Activated naive CD4-positive, alpha-beta T cell treated with anti-CD3 and anti-CD28 coated beads, Interleukin-2, amount 50 U/mL, for 72 hours (primary cell): ENCODE measurements around the gene PPT2. TPM values are rescaled to one million over a fixed set of nuclear protein-coding genes. Genes with fewer than 3 reads are reported as not detected.

Experiments used
- ATAC-seq, 2 donors: fragments of 150-1000 bp; cut with Tn5 transposase; 2 replicates each; pipeline ENCODE4 v1.10.0; 2021; ENCODE audit warnings: mild to moderate bottlenecking in 2 of 2, moderate library complexity in 2 of 2
- DNase-seq, 2 donors: peaks; one replicate each; pipeline ENCODE4 v3.0.0; 2021 to 2022; ENCODE audit warnings: low spot score in 2 of 2
- H3K27ac Mint-ChIP-seq, 2 donors: one replicate each; pipeline ENCODE4 v1.8.0; 2022; ENCODE audit warnings: mild to moderate bottlenecking in 2 of 2, mixed read lengths in 2 of 2
- H3K36me3 Mint-ChIP-seq, 2 donors: one replicate each; pipeline ENCODE4 v1.8.0; 2022; ENCODE audit warnings: mixed read lengths in 2 of 2
- H3K9me3 Mint-ChIP-seq, 2 donors: one replicate each; pipeline ENCODE4 v1.8.0; 2022; ENCODE audit warnings: mixed read lengths in 2 of 2
- total RNA-seq, 2 donors: library from RNA; stranded (reverse); gene quantifications; one replicate each; pipeline ENCODE4 v1.2.3, GENCODE V29; 2022

Gene PPT2
- total RNA-seq, 2 donors from 2014 or later = 13.6 to 18.7 TPM

DNA sequence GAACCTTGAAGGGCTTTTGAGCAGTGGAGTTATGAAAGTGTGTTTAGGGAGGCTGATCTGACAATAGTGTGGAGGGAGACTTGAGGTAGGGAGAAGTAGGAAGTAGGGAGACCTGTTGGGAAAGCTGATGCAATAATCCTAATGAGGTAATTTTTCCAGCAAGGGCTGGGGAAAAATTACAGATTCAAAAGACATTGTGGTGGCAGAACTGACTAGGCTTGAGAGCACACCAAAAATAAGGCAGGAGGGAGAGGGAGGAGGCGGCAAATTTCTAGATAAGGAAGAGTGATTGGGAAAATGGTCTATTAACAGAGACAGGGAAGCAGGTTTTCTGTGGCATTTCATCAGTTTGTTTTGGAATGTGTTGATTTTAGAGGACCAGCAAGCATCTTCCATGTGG is 7.7 kb upstream of the PPT2 start:
- ATAC-seq = no peak
- Mint-ChIP-seq H3K36me3 (peaks cover 0 to 12% of the 10 kb centered on the region in 2 donors), H3K9me3 (peaks cover 0 to 4% of the 10 kb centered on the region in 2 donors), H3K27ac (peak overlapping the region in 1 of 2 donors; percentile 1)
- DNase-seq = no peak

DNA sequence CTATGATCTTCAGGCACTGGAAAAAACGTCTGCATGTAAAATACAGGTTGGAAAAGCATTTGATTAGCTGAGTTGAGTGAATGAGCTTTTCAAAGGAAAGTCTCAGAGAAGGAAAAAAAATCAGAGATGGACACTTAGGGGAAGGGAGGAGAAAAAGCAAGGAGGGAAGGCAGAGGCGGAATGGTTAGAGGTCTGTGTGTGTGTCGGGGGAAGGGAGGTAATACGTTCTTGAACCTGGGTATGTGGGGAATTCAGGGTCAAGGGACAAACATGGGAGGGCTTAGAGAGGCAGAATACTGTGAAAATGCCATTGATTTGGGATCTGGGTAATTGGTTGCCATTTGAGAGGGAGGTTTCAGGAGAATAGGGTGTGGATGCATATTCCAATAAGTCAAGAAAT is 7.3 kb upstream of the PPT2 start:
- peaks cover 0 to 12% of the 10 kb centered on the region in 2 donors for H3K36me3 Mint-ChIP-seq
- no peak for ATAC-seq
- DNase-seq = no peak
- peak overlapping the region in 1 of 2 donors; percentile 1 for H3K27ac Mint-ChIP-seq
- peaks cover 0 to 4% of the 10 kb centered on the region in 2 donors for H3K9me3 Mint-ChIP-seq

DNA sequence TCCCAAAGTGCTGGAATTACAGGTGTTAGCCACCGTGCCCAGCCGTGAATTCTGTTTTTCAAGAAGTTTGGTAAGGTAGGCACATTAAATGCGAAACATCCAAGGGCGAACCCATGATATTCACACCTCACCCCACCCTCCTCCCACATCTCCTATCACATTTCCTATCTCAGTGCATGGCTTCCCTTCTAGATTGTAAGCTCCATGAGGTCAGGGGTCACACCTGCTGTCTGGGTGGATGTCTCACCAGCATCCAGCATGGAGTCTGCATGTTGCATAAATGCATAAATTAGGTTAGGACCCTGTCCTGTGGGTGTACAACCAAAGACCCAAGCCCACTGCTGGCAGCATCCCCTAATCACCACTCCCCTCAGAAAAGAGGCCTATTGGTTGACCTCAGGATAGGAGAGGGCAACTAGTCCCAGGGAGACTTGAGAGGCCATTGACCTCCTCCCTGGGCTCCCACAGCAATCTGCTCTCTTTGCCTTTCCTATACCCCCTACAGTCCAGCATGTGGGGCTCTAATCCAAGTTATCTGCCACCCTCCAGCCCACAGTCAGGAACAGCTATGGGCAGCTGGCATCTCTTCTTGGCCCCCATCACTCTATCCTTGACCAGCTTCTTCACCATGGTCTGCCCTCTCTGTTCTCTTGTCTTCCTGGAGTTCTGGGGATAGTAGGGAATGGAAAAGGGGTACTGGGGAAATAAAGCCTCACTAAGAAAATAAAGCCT is 6.4 kb upstream of the PPT2 start:
- no peak for ATAC-seq
- peak overlapping the region in 1 of 2 donors; percentile 17 for H3K27ac Mint-ChIP-seq
- no peak for DNase-seq
- H3K36me3 Mint-ChIP-seq = peaks cover 0 to 12% of the 10 kb centered on the region in 2 donors
- peaks cover 0 to 4% of the 10 kb centered on the region in 2 donors for H3K9me3 Mint-ChIP-seq

DNA sequence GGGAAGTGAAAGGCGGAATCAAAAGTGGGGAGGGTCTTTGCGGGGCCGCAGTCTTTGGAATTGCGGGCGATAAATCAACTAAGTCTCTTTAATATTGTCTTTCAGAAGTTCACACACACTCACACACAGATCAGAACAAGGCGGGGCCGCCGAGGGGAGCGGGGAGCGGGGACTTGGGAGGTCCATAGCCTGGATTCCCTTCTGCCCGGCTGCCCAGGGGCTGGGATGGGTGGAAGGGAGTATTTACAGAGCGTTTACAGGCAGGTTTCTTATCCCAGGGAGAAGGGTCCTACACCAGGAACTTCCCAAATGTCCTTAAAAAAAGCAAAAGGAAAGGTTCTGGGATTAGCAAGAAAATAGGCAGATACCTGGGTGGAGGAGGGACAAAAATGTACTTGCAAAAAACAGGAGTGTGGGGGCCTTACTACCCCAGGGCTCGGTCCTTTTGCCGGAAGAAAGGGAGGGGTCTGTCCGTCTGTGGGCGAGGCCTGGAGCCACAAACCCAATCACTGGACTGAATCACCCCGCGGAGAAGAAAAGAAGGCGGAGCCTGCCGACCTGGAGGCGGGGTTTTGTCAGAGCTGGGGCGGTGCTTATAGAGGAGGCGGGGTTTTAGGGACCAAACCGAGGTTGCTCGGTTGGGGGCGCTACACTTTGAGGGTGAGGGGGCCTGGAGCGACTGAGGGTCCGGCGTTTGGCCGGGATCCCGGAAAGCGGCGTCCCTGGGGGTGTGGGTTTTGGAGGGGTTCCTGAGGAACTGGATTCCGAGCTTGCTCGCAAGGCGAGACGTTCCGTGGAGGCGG is 5.5 kb upstream of the PPT2 start:
- Mint-ChIP-seq H3K36me3 (peaks cover 0 to 12% of the 10 kb centered on the region in 2 donors), H3K9me3 (peaks cover 0 to 4% of the 10 kb centered on the region in 2 donors), H3K27ac (peak overlapping the region in 1 of 2 donors; percentile 29)
- ATAC-seq = peak; percentile 69 to 73
- peak; percentile 69 to 73 for DNase-seq

DNA sequence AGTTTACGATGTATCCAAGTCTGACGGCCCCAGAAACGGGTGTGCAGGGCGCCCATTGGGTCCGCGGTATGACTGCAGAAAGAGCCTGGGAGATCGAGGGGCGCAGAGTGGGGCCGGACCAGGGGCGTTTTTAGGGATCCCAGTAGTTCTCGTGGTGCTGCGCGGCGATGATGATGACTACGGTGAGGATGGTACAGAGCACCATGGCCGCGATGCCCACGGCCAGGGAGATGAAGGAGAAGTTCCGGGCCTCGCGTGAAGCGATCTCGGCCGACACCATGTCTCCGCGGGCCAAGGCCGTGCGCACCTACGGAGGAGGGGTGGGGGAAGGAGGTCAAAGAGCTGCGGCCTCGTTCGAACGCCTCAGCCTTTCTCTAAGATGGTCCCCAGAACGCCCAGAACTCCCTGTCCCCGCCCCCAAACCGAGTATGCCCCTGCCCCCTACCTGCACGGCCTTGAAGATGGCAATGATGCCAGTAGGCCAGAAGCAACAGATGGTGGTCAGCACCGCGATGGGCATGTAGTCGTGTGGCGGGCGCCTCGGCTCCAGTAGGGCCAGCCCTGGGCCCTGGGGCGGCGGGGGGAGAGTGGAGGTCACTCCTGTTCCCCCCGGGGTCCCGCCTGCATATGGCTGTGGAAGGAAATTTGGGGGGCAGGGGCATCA is 4.7 kb upstream of the PPT2 start:
- DNase-seq (no peak), ATAC-seq (peak in 1 of 2 donors; percentile 12)
- Mint-ChIP-seq H3K9me3 (peaks cover 0 to 4% of the 10 kb centered on the region in 2 donors), H3K36me3 (peaks cover 3 to 15% of the 10 kb centered on the region in 2 donors), H3K27ac (peak overlapping the region in 1 of 2 donors; percentile 29)

DNA sequence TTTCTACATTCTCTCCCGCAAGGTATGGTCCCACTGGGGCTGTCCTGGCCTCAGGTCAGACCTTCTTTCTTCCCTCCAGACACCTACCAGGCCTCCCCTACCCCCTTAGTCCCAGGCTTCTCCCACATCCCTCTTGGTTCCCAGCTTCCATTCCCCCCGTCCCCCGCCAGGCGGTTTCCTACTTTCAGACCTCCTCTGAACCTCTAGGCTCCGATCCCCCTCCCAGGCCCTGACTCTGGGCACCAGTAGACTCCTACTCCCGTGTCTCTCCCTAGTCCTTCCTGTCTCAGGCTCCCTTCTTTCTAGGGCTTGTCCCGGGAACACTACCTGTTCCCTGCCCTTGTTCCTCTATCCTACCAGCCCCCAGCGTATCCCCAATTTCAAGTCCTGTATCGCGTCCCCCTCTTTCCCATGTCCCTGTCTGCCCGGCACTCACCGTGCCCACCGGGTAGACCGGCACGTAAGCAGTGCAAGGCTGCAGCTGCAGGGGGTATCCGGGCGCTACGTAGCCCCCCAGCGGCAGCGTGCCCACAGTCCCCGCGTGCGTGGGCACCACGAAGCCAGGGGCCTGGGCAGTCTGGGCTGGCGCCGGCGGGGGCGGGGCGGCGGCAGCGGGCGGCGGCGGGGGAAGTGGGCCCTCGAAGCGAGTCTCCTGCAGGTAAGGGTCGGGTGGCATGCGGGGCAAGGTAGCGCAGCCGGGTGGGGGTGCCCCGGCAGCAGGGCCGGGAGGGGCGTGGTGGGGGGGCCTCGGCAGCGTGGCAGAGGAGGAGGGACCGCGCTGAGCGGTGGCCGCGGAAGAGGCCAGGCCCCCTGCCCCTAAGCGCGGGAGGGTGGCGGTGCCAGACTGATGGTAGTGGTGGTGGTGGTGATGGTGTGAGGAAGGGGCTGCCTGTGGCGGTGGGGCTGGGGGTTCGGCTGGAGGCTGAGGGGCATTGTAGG is 3.7 kb upstream of the PPT2 start:
- peaks cover 0 to 4% of the 10 kb centered on the region in 2 donors for H3K9me3 Mint-ChIP-seq
- H3K27ac Mint-ChIP-seq = no peak overlapping the region
- ATAC-seq = no peak
- peaks cover 7 to 18% of the 10 kb centered on the region in 2 donors for H3K36me3 Mint-ChIP-seq
- no peak for DNase-seq

DNA sequence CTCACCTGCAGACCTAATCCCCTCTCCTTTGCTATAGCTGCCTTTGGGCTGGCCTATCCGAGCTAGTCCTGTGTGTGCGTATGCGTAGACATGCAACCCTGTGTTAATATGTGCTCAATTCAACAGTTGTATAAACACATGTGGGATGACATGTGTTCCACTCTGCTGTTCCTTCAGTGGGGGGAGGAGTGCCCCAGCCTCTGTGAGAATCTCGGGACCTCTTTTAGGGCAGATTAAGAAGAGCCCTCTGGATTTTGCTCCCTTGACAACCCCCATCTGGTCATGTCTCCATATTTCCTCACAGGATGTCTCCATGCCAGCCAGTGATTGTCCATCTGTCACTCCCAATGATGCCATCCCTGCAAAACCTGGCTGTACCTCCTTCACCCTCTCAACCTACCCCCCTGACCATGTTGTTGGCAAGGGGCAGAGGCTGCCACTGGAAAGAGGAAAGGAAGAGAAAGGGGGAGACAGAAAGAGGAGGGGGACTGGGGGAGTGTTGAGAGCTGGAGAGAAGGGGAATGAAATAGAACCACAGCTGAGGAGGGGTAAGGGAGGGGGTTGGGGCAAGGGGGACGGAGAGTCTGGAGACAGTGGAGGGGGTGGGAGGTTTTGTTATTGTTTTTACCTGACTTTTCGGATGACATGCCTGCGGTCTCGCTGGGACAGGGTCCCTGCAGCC is 2.6 kb upstream of the PPT2 start:
- DNase-seq = no peak
- Mint-ChIP-seq H3K27ac (peak overlapping the region in 1 of 2 donors; percentile 14), H3K36me3 (peaks cover 7 to 18% of the 10 kb centered on the region in 2 donors), H3K9me3 (peaks cover 0 to 4% of the 10 kb centered on the region in 2 donors)
- ATAC-seq = no peak

DNA sequence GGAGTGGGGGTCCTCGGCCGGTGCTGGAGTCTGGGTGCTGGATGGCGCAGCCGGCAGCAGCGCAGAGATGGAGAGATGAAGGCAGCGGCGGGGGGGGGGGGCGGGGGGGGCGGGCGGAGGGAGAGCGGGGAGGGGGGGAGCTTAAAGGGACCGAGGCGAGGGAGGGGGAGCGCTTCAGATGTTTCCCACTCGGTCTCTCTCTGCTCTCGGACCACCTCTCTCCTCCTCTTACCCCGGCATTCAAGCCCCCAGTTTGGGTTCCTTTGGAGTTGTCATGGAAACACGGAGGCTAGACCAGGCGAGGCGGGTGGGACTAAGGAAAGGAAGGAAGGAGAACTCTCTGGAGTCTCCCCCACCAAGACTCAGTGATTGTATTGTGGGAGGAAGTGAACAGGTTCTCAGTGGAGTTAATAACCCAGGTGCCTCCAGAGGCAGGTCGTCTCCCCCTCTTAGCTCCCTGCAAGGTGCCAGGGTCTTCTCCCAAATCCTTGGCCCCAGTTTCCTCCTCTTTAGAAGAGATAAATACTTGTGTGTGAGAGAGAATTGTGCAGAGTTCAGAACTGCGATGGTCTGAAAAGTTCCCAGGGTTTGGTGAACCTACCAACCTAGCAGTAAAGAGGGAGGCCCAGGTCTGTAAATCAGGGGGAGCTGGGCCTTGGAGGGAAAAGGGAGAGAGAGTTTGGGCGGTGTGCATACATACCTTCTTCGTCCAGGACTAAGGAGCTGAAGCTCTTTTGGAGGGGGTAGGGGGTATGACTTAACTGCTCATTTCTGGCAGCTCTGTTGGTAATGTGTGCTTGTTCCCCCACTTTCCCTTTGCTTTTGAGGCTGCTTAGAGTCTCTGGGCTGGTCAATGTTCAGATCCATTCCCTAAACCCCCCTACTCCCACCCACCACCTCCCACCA is 1.8 kb upstream of the PPT2 start, which contains the start of gene PRRT1:
TSS of gene PRRT1 (minus strand) at position 77 of the 906 bp plus-strand sequence. CDS start 112 bp downstream, outside the sequence.
- no peak for DNase-seq
- Mint-ChIP-seq H3K36me3 (peaks cover 7 to 18% of the 10 kb centered on the region in 2 donors), H3K9me3 (peaks cover 0 to 4% of the 10 kb centered on the region in 2 donors), H3K27ac (peak within 1 kb of the TSS in 1 of 2 donors; percentile 14)
- no peak for ATAC-seq

DNA sequence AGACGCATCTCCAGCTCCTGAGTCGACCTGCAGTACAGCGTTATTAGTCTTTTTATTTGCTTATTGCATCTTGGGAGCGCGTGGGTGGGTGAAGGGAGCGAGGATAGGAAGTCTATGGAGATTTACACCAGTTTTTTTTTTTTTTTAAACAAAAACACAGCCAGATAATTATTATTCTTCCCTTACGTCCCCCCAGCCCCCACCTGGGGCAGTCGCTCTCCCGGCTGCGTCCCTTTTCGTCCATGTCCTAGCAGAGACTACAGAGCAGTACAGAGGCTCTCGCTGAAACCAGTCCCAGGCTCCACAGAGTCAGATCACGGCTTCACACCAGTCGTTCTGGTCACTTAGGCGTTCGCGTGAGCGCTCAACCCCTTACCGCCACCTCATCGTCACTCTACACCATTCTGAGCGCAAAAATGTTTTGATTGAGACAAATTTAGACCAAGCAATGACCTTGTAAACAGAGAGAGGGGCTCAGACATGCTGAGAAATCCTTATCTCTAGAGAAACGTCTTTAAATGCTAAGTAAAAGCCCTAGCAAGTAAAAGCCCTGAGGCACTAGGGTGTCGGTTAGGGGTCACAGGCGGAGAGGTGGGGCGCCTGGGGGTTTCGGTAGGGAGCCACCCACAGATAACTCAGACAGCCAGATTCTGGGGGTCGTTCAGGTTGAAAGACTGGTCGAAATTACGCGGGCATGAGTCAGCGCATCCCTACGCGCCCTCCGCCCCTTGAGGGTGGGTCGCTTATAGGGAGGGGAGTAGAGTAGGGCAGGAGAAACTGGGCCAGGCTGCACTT is 975 bp upstream of the PPT2 start:
- ATAC-seq (no peak), DNase-seq (no peak)
- Mint-ChIP-seq H3K36me3 (peaks cover 7 to 25% of the 10 kb centered on the region in 2 donors), H3K9me3 (peaks cover 0 to 3% of the 10 kb centered on the region in 2 donors), H3K27ac (peak overlapping the region; percentile 81 to 83)

DNA sequence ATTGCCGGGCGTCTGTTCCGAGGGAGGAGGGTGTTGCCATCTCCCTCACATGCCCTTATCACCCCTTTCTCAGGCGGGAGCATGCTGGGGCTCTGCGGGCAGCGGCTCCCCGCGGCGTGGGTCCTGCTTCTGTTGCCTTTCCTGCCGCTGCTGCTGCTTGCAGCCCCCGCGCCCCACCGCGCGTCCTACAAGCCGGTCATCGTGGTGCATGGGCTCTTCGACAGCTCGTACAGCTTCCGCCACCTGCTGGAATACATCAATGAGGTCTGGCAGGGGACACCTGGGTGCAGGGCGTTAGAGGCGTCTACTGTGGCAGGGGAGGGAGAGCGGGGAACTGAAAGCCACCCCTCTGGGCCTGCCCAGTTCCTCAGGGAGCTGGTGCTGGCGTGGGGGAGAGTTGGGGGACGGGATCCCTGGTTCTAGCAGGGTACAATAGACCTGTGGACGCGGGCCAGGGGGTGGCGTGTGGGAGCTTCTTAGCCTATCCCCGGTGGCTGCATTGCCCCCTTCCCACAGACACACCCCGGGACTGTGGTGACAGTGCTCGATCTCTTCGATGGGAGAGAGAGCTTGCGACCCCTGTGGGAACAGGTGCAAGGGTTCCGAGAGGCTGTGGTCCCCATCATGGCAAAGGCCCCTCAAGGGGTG is 697 bp downstream of the PPT2 start:
- H3K27ac Mint-ChIP-seq = peak overlapping the region; percentile 83 to 95
- DNase-seq (peak; percentile 64 to 76), ATAC-seq (peak; percentile 79 to 88)
- H3K9me3 Mint-ChIP-seq = no peaks in the 10 kb centered on the region
- H3K36me3 Mint-ChIP-seq = peaks cover 11 to 14% of the 10 kb centered on the region in 2 donors

DNA sequence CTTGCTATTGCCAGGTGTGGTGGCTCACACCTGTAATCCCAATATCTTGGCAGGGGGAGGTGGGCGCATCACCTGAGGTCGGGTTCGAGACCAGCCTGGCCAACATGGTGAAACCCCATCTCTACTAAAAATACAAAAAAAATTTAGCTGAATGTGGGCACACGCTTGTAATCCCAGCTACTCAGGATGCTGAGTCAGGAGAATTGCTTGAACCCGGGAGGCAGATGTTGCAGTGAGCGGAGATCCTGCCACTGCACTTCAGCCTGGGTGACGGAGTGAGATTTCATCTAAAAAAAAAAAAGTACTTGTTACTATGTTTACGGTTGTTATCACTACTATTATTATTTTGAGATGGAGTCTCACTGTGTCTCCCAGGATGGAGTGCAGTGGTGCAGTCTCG is 3.0 kb downstream of the PPT2 start:
- DNase-seq (no peak), ATAC-seq (no peak)
- Mint-ChIP-seq H3K36me3 (peaks cover 11 to 14% of the 10 kb centered on the region in 2 donors), H3K27ac (no peak overlapping the region), H3K9me3 (no peaks in the 10 kb centered on the region)

DNA sequence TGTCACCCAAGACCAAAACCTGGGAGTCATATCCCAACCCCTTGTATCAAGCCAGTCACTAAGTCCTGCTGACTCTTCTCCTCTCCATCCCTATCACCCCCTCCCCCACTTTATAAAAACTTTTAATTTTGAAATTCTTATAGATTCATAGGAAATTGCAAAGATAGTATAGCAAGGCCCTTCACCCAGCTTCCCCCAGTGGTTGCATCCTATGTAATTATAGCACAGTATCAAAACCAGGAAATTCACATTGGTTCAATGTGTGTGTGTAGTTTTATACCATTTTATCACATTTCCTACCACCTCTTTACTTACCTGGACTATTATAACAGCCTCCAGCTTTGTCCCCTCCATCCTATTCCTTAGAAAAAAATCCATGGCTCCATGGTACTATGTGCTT is 4.1 kb downstream of the PPT2 start:
- no peak for DNase-seq
- ATAC-seq = no peak
- Mint-ChIP-seq H3K9me3 (no peaks in the 10 kb centered on the region), H3K27ac (no peak overlapping the region), H3K36me3 (peaks cover 14 to 15% of the 10 kb centered on the region in 2 donors)

DNA sequence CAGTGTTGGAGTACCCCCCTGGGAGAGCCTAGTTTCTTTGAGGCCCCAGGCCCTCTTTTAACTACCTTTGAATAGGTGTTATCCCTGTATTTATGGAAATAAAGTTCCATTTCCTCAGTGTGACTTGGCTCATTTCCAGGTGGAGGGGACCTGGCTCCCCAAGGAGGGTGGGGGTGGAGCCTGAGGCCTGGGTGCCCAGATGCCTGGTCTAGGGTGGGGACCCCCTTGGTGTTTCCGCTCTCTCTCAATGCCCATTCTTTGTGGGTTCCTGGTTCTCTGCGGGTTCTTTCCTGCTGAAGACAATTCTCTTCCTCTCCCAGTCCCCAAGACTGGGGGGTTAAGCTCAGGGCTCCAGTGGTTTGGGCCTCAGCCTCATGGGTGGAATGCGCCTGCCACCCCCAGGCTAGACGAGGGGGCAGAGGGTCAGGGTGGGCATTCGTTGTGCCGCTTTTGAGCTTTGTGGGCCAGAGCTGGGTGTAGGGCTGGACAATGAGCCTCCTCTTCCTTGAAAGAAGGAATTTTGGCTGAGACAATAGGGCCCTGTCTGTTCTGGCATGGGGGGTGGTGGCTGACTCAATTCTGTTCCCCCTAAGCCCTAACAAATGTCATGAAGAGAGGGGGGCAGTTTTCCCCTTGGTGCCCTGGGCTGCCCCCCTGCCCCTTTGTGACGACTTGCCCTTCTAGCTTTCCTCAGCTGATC is 9.8 kb downstream of the PPT2 start:
- no peaks in the 10 kb centered on the region for H3K9me3 Mint-ChIP-seq
- peak overlapping the region; percentile 17 to 33 for H3K27ac Mint-ChIP-seq
- no peak for ATAC-seq
- H3K36me3 Mint-ChIP-seq = peaks cover 0 to 4% of the 10 kb centered on the region in 2 donors
- no peak for DNase-seq
